ENCODE measurements around the gene ZNF804B.
"Not testable (repeated sequence)": the region's sequence is repeated elsewhere in the genome, so short reads cannot be mapped to it uniquely, and the experiment has no call there.

The ZNF804B gene

GRCh38 chr7:89085580-89085979 lies 326.1 kb downstream of the ZNF804B start:
- DNase-seq (ENCODE audit: low read depth), result no peak

GRCh38 chr7:89091550-89091949 lies 332.1 kb downstream of the ZNF804B start:
- no peak for DNase-seq (ENCODE audit: low read depth)

- no peak for DNase-seq (ENCODE audit: low read depth)
Measured at GRCh38 chr7:89094269-89094668, 334.8 kb downstream of the ZNF804B start.

GRCh38 chr7:89103564-89103963 lies 344.1 kb downstream of the ZNF804B start:
- DNase-seq (ENCODE audit: low read depth), result no peak

- no peak for DNase-seq (ENCODE audit: low read depth)
Measured at GRCh38 chr7:89104748-89105685, 345.5 kb downstream of the ZNF804B start.

- DNase-seq (ENCODE audit: low read depth), result no peak
Measured at GRCh38 chr7:89123871-89124270, 364.4 kb downstream of the ZNF804B start.

- no peak for DNase-seq (ENCODE audit: low read depth)
Measured at GRCh38 chr7:89129600-89130375, 370.3 kb downstream of the ZNF804B start.

- no peak for DNase-seq (ENCODE audit: low read depth)
Measured at GRCh38 chr7:89133357-89133756, 373.9 kb downstream of the ZNF804B start.

GRCh38 chr7:89133819-89134218 lies 374.3 kb downstream of the ZNF804B start:
- DNase-seq (ENCODE audit: low read depth), result no peak

- no peak for DNase-seq (ENCODE audit: low read depth)
Measured at GRCh38 chr7:89145801-89146200, 386.3 kb downstream of the ZNF804B start.

- no peak for DNase-seq (ENCODE audit: low read depth)
Measured at GRCh38 chr7:89160107-89160506, 400.6 kb downstream of the ZNF804B start.

- no peak for DNase-seq (ENCODE audit: low read depth)
Measured at GRCh38 chr7:89165421-89165820, 405.9 kb downstream of the ZNF804B start.

GRCh38 chr7:89170628-89171027 lies 411.1 kb downstream of the ZNF804B start:
- DNase-seq (ENCODE audit: low read depth), result no peak

- DNase-seq (ENCODE audit: low read depth), result no peak
Measured at GRCh38 chr7:89182116-89182515, 422.6 kb downstream of the ZNF804B start.

- no peak for DNase-seq (ENCODE audit: low read depth)
Measured at GRCh38 chr7:89183712-89184111, 424.2 kb downstream of the ZNF804B start.

- no peak for DNase-seq (ENCODE audit: low read depth)
Measured at GRCh38 chr7:89200758-89201157, 441.3 kb downstream of the ZNF804B start.

GRCh38 chr7:89223900-89224395 lies 464.4 kb downstream of the ZNF804B start:
- DNase-seq (ENCODE audit: low read depth), result no peak

- not testable (repeated sequence) for DNase-seq (ENCODE audit: low read depth)
Measured at GRCh38 chr7:89228688-89229171, 469.2 kb downstream of the ZNF804B start.

- no peak for DNase-seq (ENCODE audit: low read depth)
Measured at GRCh38 chr7:89238156-89238555, 478.7 kb downstream of the ZNF804B start.

- no peak for DNase-seq (ENCODE audit: low read depth)
Measured at GRCh38 chr7:89246196-89246595, 486.7 kb downstream of the ZNF804B start.

GRCh38 chr7:89247207-89247606 lies 487.7 kb downstream of the ZNF804B start:
- no peak for DNase-seq (ENCODE audit: low read depth)

- no peak for DNase-seq (ENCODE audit: low read depth)
Measured at GRCh38 chr7:89259085-89259484, 499.6 kb downstream of the ZNF804B start.

- no peak for DNase-seq (ENCODE audit: low read depth)
Measured at GRCh38 chr7:89264126-89264525, 504.6 kb downstream of the ZNF804B start.
